ENCODE data around the gene TRIO.

The TRIO gene

DNA sequence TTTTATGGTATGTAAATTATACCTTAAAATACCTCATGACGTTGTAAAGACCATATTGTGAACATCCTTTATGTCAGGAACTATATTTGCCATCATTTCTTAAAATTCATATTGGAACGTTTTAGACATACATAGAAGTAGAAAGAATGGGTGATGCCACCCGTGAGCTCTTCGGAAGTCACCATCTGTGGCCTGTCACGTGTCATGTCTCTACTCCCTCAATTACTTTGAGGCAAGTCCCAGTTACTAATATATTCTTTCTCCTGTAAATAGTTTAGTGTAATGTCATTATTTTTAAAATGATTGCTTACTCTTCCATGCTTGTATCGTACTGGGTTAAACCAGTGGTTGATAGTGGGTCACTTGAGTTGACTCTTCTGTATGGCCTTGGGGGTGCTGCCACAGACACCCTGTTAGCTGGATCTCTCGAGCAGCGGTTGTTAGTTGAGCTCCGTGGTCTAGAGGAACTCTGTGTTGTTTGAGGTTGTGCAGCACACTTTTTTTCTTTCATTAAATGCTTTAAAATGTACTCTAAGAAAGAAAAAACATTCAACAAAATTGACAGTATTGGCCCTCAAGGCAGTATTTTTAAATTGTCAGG, 66.2 kb downstream of the TRIO start:
- peaks cover 28% of the 10 kb centered on the region for H3K79me2 ChIP-seq
- no peaks in the 10 kb centered on the region for H3K9me3 ChIP-seq (ENCODE audit: control insufficient read depth, low read length)
- H3K9ac ChIP-seq, result no peak overlapping the region
- peaks cover 4% of the 10 kb centered on the region for H3K4me1 ChIP-seq
- H3K27me3 ChIP-seq (ENCODE audit: control insufficient read depth, insufficient read depth, low read length), result no peaks in the 10 kb centered on the region
- TF ChIP-seq, protein P1, sequence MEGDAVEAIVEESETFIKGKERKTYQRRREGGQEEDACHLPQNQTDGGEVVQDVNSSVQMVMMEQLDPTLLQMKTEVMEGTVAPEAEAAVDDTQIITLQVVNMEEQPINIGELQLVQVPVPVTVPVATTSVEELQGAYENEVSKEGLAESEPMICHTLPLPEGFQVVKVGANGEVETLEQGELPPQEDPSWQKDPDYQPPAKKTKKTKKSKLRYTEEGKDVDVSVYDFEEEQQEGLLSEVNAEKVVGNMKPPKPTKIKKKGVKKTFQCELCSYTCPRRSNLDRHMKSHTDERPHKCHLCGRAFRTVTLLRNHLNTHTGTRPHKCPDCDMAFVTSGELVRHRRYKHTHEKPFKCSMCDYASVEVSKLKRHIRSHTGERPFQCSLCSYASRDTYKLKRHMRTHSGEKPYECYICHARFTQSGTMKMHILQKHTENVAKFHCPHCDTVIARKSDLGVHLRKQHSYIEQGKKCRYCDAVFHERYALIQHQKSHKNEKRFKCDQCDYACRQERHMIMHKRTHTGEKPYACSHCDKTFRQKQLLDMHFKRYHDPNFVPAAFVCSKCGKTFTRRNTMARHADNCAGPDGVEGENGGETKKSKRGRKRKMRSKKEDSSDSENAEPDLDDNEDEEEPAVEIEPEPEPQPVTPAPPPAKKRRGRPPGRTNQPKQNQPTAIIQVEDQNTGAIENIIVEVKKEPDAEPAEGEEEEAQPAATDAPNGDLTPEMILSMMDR (IDR thresholded peaks at IDR 0.05), result no peak
- H3K36me3 ChIP-seq (ENCODE audit: control insufficient read depth, insufficient read depth, low read length), result no peaks in the 10 kb centered on the region
- no peak overlapping the region for H2AFZ ChIP-seq
- H3K4me2 ChIP-seq (ENCODE audit: low read length), result no peak overlapping the region
- no peak overlapping the region for H3K27ac ChIP-seq
- H3K4me3 ChIP-seq (ENCODE audit: low read depth, low read length), result no peak overlapping the region

DNA sequence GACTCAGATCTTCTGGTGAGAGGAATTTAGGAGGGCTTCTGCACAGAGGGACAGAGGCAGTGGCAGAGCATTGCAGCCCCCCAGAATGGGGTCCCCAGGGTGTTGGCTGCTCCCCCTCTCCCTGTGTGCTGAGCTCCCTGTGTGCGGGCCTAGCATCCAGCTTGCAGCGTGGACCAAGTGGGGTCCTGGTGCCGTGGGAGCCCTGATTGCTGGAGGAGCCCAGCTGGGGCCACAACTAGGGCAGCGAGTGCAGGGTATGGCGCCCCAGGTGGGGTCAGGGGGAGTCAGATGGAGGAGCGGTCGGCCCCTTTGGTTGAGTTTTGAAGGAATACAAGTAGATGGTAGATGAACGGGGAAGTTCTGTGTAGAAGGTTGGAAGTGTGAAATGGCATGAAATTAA, 66.7 kb downstream of the TRIO start:
- TF ChIP-seq, protein P1 (IDR thresholded peaks at IDR 0.05), result no peak
- no peaks in the 10 kb centered on the region for H3K27me3 ChIP-seq (ENCODE audit: control insufficient read depth, insufficient read depth, low read length)
- H3K27ac ChIP-seq, result no peak overlapping the region
- no peaks in the 10 kb centered on the region for H3K9me3 ChIP-seq (ENCODE audit: control insufficient read depth, low read length)
- no peak overlapping the region for H3K4me3 ChIP-seq (ENCODE audit: low read depth, low read length)
- H3K9ac ChIP-seq, result no peak overlapping the region
- peaks cover 26% of the 10 kb centered on the region for H3K79me2 ChIP-seq
- H3K4me2 ChIP-seq (ENCODE audit: low read length), result no peak overlapping the region
- peaks cover 8% of the 10 kb centered on the region for H3K4me1 ChIP-seq
- H2AFZ ChIP-seq, result no peak overlapping the region
- no peaks in the 10 kb centered on the region for H3K36me3 ChIP-seq (ENCODE audit: control insufficient read depth, insufficient read depth, low read length)

DNA sequence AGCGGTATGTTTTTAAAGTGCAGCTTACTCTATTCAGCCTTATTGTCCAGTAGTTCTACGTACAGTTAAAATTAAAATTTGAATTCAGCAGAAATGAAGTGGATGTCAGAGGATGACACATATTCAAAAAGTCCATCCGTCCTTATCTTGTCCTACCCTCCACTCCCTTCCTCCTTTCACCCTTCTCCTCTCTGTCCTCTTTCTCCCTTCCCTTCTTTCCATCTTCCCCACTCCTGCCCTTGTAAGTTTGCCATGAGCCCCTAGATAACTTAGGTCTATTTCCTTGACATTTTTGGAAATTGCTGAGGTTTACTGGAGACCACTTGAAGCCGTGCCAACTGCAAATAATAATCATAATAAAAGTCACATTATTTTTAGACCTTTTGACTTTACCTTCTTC, 67.6 kb downstream of the TRIO start:
- no peaks in the 10 kb centered on the region for H3K27me3 ChIP-seq (ENCODE audit: control insufficient read depth, insufficient read depth, low read length)

GRCh38 chr5:14211818-14212803, 69.0 kb downstream of the TRIO start:
- Histone ChIP-seq H3K27ac (no peak overlapping the region), H3K4me1 (peaks cover 8% of the 10 kb centered on the region)
- TF ChIP-seq, protein P1 (IDR thresholded peaks at IDR 0.05), result no peak

More for the DNA sequence above, 67.6 kb downstream of the TRIO start:
- H3K79me2 ChIP-seq, result peaks cover 26% of the 10 kb centered on the region
- no peaks in the 10 kb centered on the region for H3K36me3 ChIP-seq (ENCODE audit: control insufficient read depth, insufficient read depth, low read length)
- H3K27ac ChIP-seq, result no peak overlapping the region
- peaks cover 8% of the 10 kb centered on the region for H3K4me1 ChIP-seq
- H3K9me3 ChIP-seq (ENCODE audit: control insufficient read depth, low read length), result no peaks in the 10 kb centered on the region
- H3K9ac ChIP-seq, result no peak overlapping the region
- H3K4me2 ChIP-seq (ENCODE audit: low read length), result no peak overlapping the region
- H3K4me3 ChIP-seq (ENCODE audit: low read depth, low read length), result no peak overlapping the region
- H2AFZ ChIP-seq, result no peak overlapping the region
- TF ChIP-seq, protein P1 (IDR thresholded peaks at IDR 0.05), result no peak

More at GRCh38 chr5:14211818-14212803, 69.0 kb downstream of the TRIO start:
- H3K27me3 ChIP-seq (ENCODE audit: control insufficient read depth, insufficient read depth, low read length), result no peaks in the 10 kb centered on the region
- H2AFZ ChIP-seq, result no peak overlapping the region
- no peak overlapping the region for H3K4me3 ChIP-seq (ENCODE audit: low read depth, low read length)
- no peaks in the 10 kb centered on the region for H3K9me3 ChIP-seq (ENCODE audit: control insufficient read depth, low read length)
- peaks cover 30% of the 10 kb centered on the region for H3K79me2 ChIP-seq
- H3K4me2 ChIP-seq (ENCODE audit: low read length), result no peak overlapping the region
- H3K36me3 ChIP-seq (ENCODE audit: control insufficient read depth, insufficient read depth, low read length), result no peaks in the 10 kb centered on the region
- no peak overlapping the region for H3K9ac ChIP-seq
